Activated CD4-positive, alpha-beta T cell treated with anti-CD3 and anti-CD28 coated beads for 4 hours (primary cell): Measurements from ENCODE around the gene POLN.
A peak's percentile ranks its signal among the peaks of the same experiment; 100 is the strongest.

Source experiments
- DNase-seq, 2 donors: peaks; one replicate each; pipeline ENCODE4 v3.0.0-alpha.2; 2020

Gene POLN

DNA sequence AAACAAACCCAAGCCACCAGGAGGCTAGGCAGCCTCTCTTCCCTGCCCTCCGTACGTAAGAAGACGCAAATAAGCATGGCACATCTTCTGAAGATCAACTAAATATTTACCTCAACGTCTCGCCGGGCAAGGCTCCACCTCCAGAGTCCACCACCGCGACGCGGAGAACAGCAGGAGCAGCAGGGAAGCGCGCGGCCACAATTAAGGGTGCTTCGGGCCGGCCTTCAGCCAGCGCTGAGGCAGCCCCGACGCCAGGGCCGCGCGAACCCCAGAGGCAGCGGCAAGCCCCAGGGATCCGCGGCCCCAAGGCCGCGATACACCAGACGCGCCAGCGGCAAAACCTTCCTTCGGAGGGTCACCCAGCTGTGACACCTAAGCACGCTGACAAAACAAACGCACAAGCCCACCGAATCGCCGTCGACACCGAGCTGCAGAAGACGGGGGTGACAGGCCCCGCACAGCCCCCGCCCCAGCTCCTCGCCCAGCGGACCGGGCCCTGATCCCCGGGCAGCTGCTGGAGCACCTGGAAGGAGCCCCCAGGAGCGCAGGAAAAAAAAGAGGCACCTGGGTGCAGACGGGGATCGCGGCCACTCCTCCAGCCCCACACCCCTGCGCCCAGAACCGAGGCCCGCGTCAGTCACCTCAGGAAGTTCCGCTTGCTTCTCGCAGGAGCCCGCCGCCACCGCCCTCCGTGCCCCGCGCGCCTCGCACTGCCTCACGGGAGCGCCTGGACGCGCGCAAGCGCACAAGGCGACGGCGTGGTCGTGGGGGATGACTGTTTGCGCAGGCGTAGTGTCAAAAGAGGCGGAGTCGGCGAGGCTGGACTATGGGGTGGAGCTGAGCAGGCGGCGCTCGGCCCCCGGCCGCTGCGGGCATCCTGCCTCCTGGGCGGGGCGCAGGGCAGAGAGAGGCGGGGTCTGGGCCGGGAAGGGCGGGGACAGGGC lies at the start of gene POLN, which contains the start of gene HAUS3:
TSS of gene POLN (minus strand) at position 712 of the 944 bp plus-strand sequence. CDS start 12,890 bp downstream, outside the sequence.
TSS of gene HAUS3 (minus strand) at position 712 of the 944 bp plus-strand sequence. CDS start 1,175 bp downstream, outside the sequence.
- DNase-seq: peak; percentile 98 to 99

DNA sequence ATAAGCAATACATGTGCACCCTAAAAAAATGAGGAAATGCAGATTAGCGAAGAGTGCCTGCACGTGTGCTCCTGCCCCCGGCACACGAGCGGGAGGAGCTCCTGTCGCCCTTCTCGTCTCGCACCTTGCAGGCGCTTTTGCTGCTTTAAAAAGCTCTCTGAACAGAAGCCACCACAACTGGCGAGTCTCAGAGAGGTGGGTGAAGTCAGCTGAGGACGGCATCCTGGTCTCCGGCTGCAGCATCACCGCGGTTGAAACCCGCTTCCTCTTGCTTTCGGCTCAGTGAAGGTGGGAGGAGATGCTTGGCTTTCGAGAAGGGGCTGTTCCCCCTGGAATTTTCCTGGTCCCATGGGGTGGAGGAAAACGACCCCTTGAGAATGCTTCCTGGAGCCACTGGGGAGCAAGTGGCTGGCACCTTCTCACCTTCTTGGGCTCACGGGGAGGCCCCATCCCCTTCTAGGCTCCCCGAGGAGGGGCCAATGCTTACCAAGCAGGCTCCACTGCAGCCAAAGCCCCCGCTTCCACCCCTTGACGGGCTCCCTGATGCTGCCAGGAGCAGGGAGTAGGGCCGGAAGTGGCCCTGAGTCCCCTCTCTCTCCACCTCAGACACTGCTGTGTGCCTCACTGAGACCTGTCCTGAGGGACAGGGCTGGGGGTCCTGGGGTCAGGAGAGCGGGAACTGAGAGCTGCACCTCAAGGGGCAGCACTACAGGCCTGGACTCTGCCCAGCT lies 49.2 kb upstream of the POLN start:
- DNase-seq: peak; percentile 43 to 58

DNA sequence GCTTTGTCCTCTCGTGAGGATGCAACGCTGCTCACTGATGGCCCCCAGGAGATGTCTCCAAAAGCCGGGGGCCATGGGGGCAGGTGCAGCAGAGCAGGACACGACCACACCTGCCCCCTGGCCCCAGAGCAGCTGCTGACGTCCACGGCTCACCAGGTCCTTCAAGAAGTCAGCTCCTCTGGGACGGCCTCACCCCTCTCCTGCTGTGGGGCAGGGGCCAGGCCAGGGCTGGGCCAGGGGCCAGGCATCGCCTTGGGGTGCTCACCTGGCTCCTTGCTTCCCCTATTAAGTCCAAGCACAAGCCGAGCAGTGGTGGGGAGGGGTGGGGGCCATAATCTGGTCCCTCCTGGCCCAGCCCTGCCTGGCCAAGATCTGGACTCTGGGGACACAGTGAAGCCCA lies 48.6 kb upstream of the POLN start:
- DNase-seq: no peak

DNA sequence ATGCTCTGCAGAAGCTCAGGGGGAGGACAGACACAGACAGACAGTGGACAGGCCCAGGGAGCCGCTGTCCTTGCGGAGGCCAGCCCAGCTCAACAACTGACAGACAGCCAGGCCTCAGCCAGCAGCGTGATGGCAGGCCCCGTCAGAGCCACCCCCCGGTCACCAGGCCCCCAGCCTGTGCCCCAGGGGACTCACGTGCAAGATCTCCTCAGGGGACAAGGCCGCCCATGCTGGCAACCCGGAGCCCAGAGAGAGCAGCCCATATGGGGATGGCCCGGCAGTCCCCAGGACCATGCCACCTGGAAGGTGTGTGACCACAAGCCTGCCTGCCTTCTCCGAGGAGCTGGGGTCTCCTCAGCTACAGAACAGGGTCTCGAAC lies 48.0 kb upstream of the POLN start:
- no peak for DNase-seq

DNA sequence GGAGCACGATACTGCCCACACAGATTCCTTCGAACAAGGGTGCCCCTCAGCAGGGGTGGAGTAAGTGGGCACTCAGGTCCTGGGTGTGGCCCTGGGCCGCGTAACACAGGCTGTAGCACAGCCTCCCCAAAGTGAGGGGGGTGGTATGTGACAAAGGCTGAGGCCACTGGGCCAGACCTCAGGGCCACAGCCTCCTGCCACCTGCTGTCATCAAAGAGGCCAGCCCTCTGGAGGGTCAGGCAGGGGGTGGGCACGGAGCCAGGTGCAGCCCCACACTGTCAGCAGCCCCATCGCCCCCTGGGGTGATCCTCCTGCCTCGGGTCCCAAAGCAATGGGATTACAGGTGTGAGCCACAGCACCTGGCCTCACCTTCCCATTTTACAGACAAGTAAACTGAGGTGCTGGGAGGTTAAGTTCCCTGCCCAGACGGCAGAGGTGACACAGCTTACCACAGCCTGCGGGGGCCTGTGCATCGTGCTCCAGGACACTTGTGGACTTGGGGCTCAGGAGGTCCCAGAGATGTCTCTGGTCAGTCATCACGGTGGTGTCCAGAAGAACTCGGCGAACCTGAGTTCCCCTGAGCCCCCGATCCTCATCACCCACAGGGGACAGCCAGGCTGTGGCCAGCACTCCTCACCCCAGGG lies 47.5 kb upstream of the POLN start:
- no peak for DNase-seq

DNA sequence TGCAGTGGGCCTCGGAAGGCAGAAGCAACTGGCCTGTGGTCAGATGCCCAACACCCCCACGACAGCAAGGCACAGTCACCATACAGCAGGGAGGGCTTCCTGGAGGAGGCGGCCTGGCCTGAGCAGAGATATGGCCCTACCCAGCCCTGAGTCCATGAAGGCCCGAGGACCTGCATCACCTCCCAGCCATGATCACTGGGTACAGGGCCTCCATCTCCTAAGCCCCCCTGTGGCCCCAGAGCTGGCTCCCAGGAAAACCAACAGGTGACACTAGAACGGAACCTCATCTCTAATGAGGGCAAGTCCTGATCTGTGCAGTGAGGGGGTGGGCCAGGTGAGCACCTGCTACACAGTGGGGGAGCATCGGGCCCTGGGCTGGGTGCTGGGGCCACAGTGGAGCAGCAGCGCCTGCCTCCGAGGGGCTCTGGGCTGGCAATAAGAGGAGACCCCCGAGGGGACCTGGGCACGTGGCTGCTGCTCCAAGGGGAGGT lies 46.2 kb upstream of the POLN start:
- DNase-seq: no peak

DNA sequence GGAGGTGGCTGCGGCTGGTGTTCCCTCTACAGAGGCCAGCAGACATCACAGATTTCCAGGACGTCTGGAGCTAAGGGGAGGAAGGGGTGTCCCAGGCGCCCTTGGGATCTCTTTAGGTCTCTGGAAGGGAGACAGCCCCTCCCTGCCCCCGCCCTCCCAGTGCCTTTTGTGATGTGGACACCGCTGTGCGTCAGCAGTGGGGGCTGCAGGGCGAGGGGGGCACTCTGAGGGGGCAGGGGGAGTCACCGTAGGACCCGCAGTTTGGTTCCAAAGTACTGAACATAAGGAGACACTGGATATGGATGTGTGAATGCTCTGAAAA lies 45.6 kb upstream of the POLN start:
- no peak for DNase-seq

DNA sequence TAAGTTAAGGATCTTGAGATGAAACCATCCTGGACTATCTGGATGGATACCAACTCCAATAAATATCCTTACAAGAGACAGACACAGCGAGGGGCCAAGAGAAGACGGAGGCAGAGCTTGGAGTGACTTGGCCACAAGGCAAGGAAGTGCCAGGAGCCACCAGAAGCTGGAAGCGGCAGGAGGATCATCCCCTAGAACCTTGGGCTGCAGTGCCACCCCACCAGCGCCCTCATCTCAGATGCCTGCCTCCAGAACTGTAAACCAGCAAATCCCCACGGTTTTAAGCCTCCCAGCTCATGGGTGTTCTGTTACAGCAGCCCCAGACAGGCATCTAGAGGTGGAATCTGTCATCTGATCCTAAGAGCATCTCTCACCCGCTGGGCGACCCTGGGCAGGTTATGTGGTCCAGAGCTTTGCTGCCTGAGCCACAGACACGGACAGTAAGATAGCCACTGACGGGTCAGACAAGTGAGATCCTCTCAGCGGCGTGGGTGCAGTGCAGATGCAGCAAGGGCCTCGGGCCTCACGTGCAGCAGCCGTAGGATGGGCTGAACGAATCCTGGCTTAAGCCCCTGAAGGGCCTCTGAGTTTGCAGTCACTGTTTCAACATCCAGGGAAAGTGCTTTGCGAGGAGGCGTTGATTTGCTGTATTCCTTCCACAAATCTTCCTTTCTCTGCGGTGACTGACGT lies 45.1 kb upstream of the POLN start:
- no peak for DNase-seq

DNA sequence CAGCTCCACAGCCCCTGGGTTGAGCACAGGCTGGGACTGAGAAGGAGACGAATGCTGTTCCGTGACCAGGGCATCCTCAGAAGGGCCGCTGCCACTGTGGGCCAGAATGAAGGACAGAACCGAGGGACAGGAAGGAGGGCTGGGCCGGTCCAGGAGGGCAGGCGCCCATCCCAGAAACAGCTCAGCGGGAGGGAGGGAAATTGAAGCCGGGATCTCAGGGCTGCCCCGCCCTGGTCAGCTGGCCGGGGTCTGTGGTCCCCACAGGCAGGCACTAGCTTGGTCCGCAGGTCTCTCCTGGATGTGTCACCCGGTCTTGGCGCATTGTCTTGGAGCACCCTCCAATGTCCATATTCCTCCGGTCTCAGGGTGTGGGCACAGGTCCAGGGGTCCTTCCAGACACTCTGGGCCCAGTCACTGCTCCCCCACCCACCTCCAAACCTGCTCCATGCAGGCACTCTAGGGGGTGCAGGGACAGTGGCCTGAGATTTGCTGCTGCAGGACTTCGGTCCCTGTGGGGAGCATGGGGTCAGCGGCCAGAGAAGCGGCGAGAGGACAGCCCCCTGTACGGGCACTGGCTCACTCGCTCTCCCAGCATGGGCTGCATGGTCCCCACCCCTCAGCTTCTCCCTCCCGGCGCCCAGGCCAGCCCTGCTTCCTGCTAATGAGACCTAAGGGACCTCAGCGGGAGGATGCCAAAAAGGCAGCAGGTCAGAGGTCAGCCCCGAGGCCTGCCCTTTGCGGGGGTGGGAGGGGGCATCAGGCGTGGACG lies 43.9 kb upstream of the POLN start:
- no peak for DNase-seq

DNA sequence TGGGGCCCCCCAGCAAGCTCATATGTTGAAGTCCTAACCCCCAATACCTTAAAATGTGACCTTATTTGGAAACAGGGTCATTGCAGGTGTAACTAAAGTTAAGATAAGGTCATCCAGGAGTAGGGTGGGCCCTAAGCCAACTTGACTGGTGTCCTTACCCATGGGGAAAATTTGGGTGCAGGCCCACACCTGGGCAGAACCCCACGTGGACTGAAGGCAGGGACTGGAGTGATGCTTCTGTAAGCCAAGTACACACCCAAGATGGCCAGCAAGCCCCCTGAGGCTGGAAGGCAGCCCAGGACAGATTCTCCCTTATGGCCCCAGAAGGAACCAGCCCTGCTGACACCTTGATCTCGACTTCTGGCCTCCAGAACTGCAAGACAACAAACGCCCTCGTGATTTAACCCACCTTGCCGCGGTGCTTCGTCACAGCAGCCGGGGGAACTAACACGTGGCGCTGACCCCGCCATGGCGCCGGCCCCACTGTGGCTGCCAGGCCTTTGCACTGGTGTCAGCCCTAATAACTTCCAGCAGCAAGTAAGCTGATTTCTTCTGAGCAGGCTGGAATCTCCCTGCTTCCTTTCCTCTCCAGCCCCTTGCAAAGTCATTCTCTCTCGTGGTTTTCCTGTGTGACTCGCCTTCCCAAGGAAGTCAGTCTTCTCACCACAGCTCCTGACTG lies 43.2 kb upstream of the POLN start:
- DNase-seq: no peak

DNA sequence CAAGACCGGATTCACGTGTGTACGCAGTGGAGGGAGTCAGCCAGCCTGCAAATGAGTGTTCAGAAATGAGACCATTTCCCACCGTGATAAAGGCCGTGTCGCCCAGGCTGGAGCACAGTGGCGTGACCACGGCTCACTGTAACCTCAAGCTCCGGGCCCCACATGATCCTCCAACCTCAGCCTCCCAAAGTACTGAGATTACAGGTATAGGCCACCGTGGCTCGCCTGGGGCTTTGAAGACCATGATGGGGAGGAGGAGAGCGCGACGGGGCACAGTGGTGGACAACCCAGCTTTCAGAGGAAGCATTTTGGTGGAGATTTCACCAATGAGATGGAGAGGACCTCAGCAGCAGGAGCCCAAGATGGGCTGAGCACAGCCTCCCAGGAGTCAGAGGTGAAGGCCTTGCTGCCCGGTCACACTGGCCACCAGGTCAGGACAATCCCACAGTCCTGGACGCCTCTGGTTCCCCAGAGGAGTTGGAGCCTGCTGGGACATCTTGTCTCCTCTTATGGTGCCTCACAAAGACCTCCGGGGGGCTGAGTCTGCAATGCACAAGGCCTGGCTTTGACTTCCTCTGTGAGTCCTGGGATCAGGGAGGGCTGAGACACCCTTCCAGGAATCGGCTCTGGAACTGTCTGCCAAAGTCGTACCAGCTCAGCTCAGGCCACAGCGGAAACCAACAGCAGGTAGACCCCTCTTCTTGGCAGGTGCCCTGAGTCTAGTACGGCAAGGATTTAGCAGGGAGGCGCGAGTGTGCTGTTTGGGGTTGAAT lies 42.4 kb upstream of the POLN start:
- no peak for DNase-seq

DNA sequence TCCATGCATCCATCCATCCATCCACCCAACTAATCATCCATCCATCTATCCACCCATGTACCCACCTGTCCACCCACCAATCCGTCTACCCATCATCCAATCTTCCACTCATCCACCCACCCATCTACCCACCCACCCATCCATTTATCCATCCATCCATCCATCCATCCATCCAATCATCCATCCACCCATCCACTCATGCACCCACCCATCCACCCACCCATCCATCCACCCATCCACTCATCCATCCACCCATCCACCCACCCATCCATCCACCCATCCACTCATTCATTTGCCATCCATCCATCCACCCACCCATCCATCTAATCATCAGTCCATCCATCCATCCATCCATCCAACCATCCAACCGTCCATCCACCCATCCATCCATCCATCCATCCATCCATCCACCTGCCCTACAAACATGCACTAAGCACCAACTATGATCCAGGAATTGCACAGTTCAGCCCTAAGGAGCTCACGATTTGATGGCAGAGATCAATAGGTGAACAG lies 41.3 kb upstream of the POLN start:
- no peak for DNase-seq

DNA sequence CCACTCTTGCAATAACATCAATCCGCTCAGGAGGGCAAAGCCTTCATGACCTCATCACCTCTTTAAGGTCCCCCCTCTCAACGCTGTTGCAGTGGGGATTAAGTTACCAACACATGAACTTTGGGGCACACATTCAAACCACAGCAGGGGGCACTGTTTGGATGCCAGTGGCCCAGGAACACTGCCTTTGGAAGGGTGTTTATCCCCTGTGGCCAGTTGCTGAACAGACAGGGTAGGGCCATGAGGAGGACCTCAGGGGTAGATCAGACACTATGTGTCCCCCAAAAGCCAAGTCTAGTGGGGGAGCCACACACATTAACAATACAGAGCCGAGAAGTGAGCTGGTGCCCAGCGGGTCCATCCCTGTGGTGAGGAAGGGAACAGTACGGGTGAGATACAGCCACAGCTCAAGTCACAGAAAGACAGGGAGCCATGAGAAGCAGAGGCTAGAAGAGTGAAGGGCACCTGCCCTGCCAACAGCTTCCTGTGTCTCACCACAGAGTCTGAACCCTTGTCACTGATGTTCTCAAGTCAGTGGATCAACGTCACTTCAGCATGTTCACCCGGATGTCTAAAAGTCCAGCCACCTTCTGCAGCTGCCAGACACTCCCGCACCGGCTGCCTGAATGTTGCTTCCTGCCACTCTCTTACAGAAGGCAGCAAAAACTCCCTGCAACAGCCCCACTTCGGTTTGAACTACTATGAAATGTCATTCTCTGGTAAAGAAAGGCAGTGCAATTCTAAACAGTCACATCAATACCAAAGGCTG lies 39.8 kb upstream of the POLN start:
- DNase-seq: peak; percentile 70 to 71

DNA sequence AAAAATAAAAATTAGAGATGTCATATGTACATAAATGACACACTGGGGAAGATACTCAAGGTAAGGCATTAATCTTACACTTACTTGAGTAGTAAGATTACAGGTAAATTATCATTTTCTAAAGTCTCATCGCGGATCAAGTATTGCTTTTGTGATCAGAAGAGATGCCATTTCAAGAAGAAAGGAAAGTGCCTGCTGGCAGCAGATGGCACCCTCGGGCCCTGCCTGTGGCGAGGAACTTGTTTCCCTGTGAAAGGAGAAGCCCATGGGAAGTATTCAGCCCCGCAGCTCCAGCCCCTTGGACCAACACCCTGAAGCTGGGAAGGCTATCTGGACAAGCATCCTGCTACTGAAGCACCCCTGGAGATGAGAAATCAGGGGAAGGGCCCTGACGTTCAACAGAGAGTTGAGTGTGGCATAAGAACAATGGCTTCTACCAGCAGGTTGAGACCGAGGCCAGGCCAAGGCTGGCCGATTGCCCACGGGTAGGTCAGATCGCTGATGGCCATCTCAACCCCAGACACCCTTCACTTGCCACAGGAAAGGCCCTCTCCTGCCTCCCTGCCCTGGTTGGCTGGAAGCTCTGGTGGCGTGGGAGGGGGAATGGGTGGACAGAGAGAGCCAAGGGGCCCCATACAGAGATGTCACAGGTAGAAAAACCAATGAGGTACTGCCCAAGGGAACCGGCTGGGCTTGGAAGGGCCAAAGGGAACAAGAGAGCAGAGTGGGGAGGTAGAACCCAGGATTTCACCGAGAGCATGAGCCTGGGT lies 38.8 kb upstream of the POLN start:
- no peak for DNase-seq

DNA sequence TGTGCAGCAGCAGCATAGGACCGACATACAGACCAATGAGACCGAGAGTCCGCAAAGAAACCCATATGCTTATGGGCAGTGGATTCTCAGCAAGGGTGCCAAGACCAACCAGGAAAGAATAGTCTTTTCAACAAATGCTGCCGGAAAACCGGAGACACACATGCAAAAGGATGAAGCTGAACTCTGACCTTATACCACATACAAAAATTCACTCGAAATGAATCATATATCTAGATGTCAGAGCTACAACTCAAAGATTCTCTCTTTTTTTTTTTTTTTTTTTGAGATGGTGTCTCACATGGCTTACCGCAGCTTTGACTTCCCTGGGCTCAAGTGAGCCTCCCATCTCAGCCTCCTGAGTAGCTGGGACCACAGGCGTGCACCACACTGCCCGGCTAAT lies 36.0 kb upstream of the POLN start:
- DNase-seq: no peak

DNA sequence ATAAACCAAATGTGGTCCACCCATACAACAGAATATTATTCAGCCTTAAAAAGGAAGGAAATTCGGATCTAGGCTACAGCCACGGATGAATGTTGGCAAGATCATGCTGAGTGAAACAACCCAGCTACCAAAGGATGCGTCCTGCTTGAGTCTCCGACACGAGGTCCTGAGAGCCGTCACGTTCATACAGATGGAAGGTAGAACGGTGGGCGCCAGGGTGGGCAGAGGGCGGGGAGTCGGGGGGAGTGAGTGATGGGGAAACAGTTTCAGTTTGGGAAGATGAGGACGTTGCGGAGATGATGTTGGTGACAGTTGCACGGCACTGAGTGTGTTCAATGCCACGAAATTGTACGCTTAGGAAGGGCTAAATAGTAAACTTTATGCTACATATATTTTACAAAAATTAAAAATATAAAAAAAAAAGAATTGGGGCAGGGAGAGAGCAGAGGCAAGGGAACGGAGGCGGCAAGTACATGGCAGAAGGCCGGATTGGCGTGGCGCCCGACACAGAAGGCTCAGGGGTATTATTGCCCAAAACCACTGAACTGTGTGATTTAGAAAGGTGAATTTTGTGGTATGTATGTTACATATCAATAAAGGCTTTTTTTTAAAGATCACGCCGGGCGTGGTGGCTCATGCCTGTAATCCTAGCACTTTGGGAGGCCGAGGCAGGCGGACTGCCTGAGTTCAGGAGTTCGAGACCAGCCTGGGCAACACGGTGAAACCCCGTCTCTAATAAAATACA lies 34.8 kb upstream of the POLN start:
- no peak for DNase-seq

DNA sequence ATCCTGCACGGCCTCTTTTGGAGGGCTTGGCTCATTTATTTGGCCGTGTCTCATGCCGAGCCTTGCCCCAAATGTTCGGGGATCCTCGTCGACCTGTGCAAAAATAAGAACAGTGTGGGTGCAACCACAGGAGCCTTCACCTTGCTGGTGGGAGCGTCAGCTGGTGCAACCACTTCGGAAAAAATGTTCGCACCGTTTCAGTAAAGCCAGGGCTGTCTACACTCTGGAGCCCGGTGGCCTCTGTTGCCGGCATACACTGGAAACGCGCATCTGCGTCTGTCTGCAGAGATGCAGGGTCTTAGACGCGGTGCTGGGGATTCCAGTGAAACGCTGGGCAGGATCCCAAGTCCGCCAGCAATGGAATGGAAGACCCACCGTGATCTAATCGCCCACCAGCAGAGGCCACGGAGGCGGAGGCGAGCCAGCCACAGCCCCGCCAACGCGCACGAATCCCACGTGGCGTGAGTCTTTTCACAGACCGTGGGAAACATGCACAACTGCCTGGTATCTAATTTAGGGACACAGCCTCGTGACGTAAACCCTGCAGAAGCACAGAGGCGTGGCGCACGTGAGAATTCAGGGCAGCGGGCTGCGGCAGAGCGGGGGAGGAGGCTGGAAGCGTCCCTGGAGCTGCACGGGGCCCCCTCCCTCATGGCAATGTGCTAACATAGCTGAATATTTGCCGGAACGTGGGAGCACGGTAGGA lies 33.8 kb upstream of the POLN start:
- no peak for DNase-seq
